HG03342 (cell line): ENCODE data around the gene NANOS1.

Experiments
- ATAC-seq: cut with Tn5 transposase; IDR thresholded peaks from one replicate; pipeline ENCODE4 v1.9.1; 2021; ENCODE audit warnings: mild to moderate bottlenecking, moderate library complexity; ENCODE audit not compliant: unreplicated experiment

Gene NANOS1

GRCh38 chr10:119029613-119030420 lies at the start of gene NANOS1:
NANOS1 (plus strand) TSS chr10:119029714; CDS start chr10:119029802, 88 bp downstream.
- peak; percentile 19 for ATAC-seq

GRCh38 chr10:118980135-118980865 lies 49.2 kb upstream of the NANOS1 start:
- no peak for ATAC-seq

- ATAC-seq: no peak
Measured at GRCh38 chr10:118980870-118981269, 48.6 kb upstream of the NANOS1 start.

- no peak for ATAC-seq
Measured at GRCh38 chr10:118981946-118982345, 47.6 kb upstream of the NANOS1 start.

DNA sequence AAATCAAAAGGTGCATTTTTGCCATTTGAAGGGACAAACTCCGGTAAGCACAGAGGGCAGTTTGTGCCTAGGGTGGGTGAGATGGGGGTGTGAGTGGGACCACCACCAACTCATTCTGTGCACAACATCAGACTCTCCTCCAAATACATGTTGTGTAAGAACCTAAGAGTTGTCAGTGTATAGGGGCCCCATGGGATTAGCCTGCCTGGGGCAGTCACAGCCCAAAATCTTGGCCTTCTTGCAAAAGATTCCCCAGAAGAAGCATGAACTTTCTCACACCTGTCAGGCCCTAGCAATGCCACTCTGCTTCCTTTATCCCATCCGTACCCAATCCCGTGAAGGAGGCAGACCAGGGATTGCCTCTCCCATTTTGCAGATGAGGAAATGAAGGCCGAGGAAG lies 47.1 kb upstream of the NANOS1 start:
- no peak for ATAC-seq

DNA sequence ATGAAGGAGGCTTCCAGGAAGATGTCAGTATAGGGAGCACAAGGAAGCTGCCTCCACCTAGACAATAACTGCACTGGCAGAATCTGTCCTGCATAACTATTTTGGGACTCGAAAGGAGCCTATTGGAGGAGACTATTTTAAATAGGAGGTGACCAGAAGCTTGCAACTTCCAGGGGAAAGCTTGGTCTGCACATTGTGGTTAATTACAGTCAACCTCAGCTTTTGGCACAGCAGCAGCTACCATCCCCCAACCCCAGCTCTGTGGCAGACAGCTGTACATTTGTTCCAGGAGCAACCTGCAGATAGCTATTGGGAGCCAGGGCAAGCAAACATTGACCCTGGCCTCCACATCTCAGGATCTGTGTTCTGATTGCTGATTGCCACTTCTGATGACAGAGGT lies 46.3 kb upstream of the NANOS1 start:
- ATAC-seq: peak; percentile 41

GRCh38 chr10:118985576-118985975 lies 43.9 kb upstream of the NANOS1 start:
- ATAC-seq: no peak

GRCh38 chr10:118986815-118987790 lies 42.4 kb upstream of the NANOS1 start:
- peak; percentile 80 for ATAC-seq

DNA sequence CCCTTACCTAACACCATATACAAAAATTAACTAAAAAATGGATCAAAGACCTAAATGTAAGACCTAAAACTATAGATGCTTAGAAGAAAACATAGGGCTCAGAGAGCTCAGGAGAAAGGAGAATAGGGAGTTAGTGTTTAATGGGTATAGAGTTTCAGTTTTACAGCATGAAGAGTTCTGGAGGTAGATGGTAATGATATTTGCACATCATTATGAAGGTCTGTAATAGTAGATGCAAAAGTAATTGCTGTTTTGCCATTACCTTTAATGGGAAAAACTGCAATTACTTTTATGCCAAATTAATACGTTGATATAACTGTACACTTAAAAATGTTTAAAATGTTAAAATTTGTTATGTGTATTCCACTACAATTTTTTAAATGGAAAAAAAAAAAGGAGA lies 39.2 kb upstream of the NANOS1 start:
- ATAC-seq: no peak

DNA sequence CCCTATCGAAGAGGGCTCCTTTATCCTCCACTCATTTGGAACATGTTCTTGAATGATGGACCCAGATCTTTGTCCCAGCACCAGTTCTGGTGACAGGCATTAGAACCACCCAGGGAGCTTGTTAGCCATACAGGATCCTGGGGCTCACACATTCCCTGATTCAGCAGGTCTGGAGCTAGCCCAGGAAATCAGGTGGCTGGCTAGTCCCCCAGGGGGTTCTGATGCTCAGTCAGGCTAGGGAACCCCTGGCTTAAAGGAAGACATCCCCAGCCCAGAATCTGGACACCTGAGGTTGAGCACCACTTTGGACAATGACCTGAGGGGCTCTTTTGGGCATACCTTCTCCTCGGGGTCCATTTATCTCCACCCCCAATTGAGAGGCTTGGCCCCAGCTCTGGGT lies 37.0 kb upstream of the NANOS1 start:
- no peak for ATAC-seq

- ATAC-seq: no peak
Measured at GRCh38 chr10:118993214-118993613, 36.3 kb upstream of the NANOS1 start.

GRCh38 chr10:118994321-118994720 lies 35.2 kb upstream of the NANOS1 start:
- ATAC-seq: no peak

GRCh38 chr10:118995739-118996138 lies 33.8 kb upstream of the NANOS1 start:
- no peak for ATAC-seq

DNA sequence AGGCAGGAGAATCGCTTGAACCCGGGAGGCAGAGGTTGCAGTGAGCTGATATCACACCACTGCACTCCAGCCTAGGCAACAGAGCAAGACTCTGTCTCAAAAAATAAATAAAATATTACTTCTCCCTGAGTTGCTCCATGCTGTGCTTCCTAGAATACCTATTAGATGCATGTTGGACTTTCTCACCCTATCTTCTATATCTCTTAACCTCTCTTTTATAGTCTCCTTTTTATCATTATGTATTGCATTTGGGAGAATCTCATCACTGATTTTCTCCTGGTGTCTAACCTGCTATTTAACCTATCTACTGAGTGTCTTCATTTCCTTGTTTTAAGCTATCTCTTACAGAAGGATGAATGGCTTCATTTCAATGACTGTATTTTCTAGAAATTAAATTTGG lies 32.1 kb upstream of the NANOS1 start:
- no peak for ATAC-seq

GRCh38 chr10:118998183-118998582 lies 31.3 kb upstream of the NANOS1 start:
- ATAC-seq: no peak

- ATAC-seq: no peak
Measured at GRCh38 chr10:119001717-119002500, 27.6 kb upstream of the NANOS1 start.

GRCh38 chr10:119003572-119004289 lies 25.8 kb upstream of the NANOS1 start:
- no peak for ATAC-seq

DNA sequence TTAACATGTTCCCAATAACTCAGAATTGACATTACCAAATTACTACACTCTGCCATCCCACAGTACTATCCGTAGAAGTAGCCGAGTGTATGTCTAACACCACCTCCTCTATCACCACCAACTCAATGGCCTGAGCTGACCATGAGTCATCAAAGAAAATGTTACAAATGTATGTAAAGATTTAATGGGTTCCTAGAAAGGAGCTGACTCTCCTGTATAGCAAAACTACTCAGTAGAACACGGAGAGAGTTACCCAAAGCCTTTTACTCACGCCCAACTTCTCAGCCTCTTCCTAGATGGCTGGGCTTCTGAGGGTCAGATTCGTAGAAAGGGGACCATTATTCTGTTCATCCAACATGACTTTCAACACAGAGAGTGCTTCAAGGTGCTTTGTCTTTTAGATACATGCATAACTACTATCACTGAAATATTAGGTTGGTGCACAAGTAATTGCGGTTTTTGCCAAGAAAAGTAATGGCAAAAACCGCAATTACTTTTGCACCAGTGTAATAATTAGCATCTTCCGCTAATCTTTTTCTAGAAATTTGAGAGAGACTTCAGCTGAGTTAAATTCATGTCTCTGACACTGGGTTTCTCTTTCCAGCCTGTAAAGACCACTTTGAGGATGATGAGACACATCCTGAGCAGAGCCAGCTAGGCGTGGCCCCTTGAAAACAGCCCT lies 24.0 kb upstream of the NANOS1 start:
- no peak for ATAC-seq
